GM12865 (cell line): ENCODE data around the gene MYOF.
A peak's percentile ranks its signal among the peaks of the same experiment; 100 is the strongest.

Experiments used
- DNase-seq: peaks from one replicate; pipeline ENCODE4 v3.0.0; 2010; ENCODE audit warnings: low read depth
- H3K4me3 ChIP-seq: 2 replicates; pipeline ENCODE4 v1.5.1; 2011; ENCODE audit warnings: mild to moderate bottlenecking, low read depth, low read length, control low read depth
- CTCF ChIP-seq: IDR thresholded peaks from 2 replicates; pipeline ENCODE4 v1.5.1; 2011; ENCODE audit warnings: low read length, control low read depth, low read depth, inconsistent platforms; ENCODE audit not compliant: insufficient read depth; ENCODE audit errors: missing control alignments

Gene MYOF

GRCh38 chr10:93482145-93482834 is at the start of gene MYOF:
MYOF (minus strand) TSS chr10:93482334; CDS start chr10:93482194, 140 bp downstream.
- peak within 1 kb of the TSS; percentile 56 for H3K4me3 ChIP-seq
- DNase-seq: peak; percentile 83
- TF ChIP-seq CTCF: peak; percentile 54

GRCh38 chr10:93518531-93518930 is 36.4 kb upstream of the MYOF start:
- DNase-seq: no peak
- H3K4me3 ChIP-seq: no peak overlapping the region
- no peak for TF ChIP-seq CTCF

GRCh38 chr10:93516006-93516380 is 33.9 kb upstream of the MYOF start:
- DNase-seq: no peak
- TF ChIP-seq CTCF: no peak
- no peak overlapping the region for H3K4me3 ChIP-seq

- no peak for TF ChIP-seq CTCF
- no peak overlapping the region for H3K4me3 ChIP-seq
- DNase-seq: no peak
Observed at GRCh38 chr10:93515071-93516005, 33.2 kb upstream of the MYOF start.

GRCh38 chr10:93514521-93514920 is 32.4 kb upstream of the MYOF start:
- DNase-seq: no peak
- H3K4me3 ChIP-seq: no peak overlapping the region
- no peak for TF ChIP-seq CTCF

- no peak overlapping the region for H3K4me3 ChIP-seq
- no peak for DNase-seq
- no peak for TF ChIP-seq CTCF
Observed at GRCh38 chr10:93513091-93513490, 31.0 kb upstream of the MYOF start.

GRCh38 chr10:93512565-93512964 is 30.4 kb upstream of the MYOF start:
- no peak overlapping the region for H3K4me3 ChIP-seq
- TF ChIP-seq CTCF: no peak
- DNase-seq: no peak
